Measurements from ENCODE around the gene NBPF12.
"Not testable (repeated sequence)": the region's sequence is repeated elsewhere in the genome, so short reads cannot be mapped to it uniquely, and the experiment has no call there.

NBPF12 gene

DNA sequence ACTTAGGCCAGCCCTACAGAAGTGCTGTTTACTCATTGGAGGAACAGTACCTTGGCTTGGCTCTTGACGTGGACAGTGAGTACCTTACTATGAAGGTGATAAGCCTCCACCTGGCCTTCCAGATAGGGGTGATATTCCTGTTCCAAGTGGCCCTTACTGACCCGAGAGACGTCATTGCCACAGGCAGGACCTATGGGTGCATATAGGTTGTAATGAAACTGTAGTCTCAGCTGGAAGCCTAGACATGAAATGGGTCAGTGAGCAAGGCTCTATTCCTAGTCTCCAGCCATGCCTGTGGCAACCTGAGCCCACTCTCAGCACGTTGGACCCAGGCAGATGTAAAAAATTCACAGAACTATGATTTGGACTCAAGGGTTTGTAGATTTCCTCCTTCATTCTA is 48.3 kb downstream of the NBPF12 start:
- DNase-seq (ENCODE audit: low read depth in 2 of 2) = not testable (repeated sequence)

DNA sequence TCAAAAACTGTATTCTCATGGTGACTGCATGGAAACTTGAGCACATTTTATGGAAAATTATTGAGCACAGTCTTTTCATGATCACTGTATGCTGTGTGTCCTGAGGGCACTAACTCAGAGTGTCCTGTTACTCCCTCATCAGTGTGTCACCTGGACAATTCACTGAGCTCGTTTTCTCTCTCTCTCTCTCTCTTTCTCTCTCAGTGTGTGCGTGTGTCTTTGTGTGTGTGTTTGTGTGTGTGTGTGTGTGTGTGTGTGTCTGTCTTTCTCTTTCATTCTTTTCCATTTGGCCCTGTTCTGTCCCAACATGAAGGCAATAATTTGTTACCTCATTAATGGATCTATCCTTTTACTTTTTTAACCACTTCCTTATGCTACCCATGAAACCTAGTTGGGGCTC is 49.4 kb downstream of the NBPF12 start:
- DNase-seq (ENCODE audit: low read depth in 2 of 2) = not testable (repeated sequence)

DNA sequence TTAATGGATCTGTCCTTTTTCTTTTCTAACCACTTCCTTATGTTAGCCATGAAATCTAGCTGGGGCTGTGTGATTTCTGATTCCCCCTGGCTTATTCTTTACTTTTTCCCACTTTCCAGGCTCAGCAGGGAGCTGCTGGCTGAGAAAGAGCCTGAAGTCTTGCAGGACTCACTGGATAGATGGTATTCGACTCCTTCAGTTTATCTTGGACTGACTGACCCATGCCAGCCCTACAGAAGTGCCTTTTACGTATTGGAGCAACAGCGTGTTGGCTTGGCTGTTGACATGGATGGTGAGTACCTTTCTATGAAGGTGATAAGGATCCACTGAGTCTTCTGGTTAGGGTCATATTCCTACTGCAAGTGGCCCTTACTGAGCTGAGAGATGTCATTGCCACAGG is 51.3 kb downstream of the NBPF12 start:
- not testable (repeated sequence) for DNase-seq (ENCODE audit: low read depth in 2 of 2)

DNA sequence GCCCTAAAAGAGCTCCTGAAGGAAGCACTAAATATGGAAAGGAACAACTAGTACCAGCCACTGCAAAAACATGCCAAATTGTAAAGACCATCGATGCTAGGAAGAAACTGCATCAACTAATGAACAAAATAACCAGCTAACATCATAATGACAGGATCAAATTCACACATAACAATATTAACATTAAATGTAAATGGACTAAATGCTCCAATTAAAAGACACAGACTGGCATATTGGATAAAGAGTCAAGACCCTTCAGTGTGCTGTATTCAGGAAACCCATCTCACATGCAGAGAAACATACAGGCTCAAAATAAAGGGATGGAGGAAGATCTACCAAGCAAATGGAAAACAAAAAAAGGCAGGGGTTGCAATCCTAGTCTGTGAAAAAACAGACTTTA is 70.4 kb downstream of the NBPF12 start:
- DNase-seq (ENCODE audit: low read depth in 2 of 2) = not testable (repeated sequence)

- not testable (repeated sequence) for DNase-seq (ENCODE audit: low read depth in 2 of 2)
Measured at GRCh38 chr1:147026975-147027374, 88.9 kb downstream of the NBPF12 start.

GRCh38 chr1:147030066-147030653 is 92.0 kb downstream of the NBPF12 start:
- not testable (repeated sequence) for DNase-seq (ENCODE audit: low read depth in 2 of 2)

GRCh38 chr1:147039916-147040315 is 101.8 kb downstream of the NBPF12 start:
- no peak for DNase-seq (ENCODE audit: low read depth in 2 of 2)

- not testable (repeated sequence) for DNase-seq (ENCODE audit: low read depth in 2 of 2)
Measured at GRCh38 chr1:147042891-147043290, 104.8 kb downstream of the NBPF12 start.

DNA sequence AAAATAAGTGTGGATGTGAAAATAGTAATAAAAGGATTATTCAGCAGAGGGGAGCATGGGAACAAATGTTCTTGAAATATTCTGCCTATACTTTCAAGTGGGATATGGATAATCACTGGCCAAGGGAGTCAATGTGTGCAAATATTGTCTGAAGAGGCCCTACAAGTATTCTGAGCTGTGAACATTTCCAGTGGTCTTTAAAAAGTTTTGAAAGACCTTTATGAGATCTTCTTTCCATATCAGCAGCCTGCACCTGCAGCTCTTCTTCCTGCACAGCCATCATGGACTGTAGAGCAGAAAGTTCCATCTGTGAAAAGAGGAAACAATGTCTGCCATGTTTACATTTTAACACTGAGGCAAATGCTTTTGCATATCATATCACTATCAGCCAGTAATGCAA is 106.4 kb downstream of the NBPF12 start:
- not testable (repeated sequence) for DNase-seq (ENCODE audit: low read depth in 2 of 2)

Data from fibroblast of skin of left quadriceps (primary cell).